Measurements from ENCODE around the gene TSPAN9. TPM values are rescaled to one million over a fixed set of nuclear protein-coding genes. Genes with fewer than 3 reads are reported as not detected.

Gene TSPAN9
- polyA plus RNA-seq, 3 donors, result 0.15 to 0.34 (median 0.25) TPM

GRCh38 chr12:3249081-3249800, 172.1 kb downstream of the TSPAN9 start:
- no peak overlapping the region for H3K27ac ChIP-seq (ENCODE audit: low read depth in 1 of 2, low read length in 2 of 2)
- peak overlapping the region in 1 of 2 donors; percentile 71 for H3K4me3 Mint-ChIP-seq

GRCh38 chr12:3250034-3250433, 172.9 kb downstream of the TSPAN9 start:
- Histone ChIP-seq H3K27me3 (ENCODE audit: control insufficient read depth in 2 of 2, insufficient read depth in 2 of 2, low read length in 2 of 2) (no peaks in the 10 kb centered on the region), H3K9me3 (replicated peaks in 1 of 2; ENCODE audit: control insufficient read depth in 1 of 2, insufficient read depth in 1 of 2, low read length in 2 of 2) (no peaks in the 10 kb centered on the region), H3K4me2 (replicated peaks; ENCODE audit: extremely low read depth, low read length, poor library complexity, severe bottlenecking) (no peak overlapping the region), H3K9ac (ENCODE audit: insufficient read depth, low read length, poor library complexity, severe bottlenecking) (no peak overlapping the region), H3K4me1 (ENCODE audit: control insufficient read depth in 1 of 2, insufficient read depth in 2 of 2, low read length in 2 of 2) (peaks cover 33 to 37% of the 10 kb centered on the region in 2 donors), H3K27ac (ENCODE audit: low read depth in 1 of 2, low read length in 2 of 2) (no peak overlapping the region), H4K20me1 (ENCODE audit: insufficient read depth, low read length) (no peaks in the 10 kb centered on the region), H3K4me3 (replicated peaks in 1 of 3; ENCODE audit: low read depth in 2 of 3, low read length in 3 of 3) (no peak overlapping the region), H2AFZ (ENCODE audit: insufficient read depth, low read depth, low read length, poor library complexity, severe bottlenecking) (no peak overlapping the region), H3K36me3 (replicated peaks in 1 of 2; ENCODE audit: control insufficient read depth in 1 of 2, insufficient read depth in 2 of 2, low read length in 2 of 2) (no peaks in the 10 kb centered on the region), H3K79me2 (ENCODE audit: insufficient read depth, low read length) (no peaks in the 10 kb centered on the region)
- no peak for TF ChIP-seq CTCF (IDR thresholded peaks at IDR 0.05)
- 82% methylated on average over 5 of the region's 6 CpGs for WGBS (ENCODE audit: insufficient coverage)
- Mint-ChIP-seq H3K27me3 (ENCODE audit: low read depth in 3 of 3) (peaks cover 1 to 10% (median 8%) of the 10 kb centered on the region in 3 donors), H3K4me1 (peaks cover 36% of the 10 kb centered on the region), H3K4me3 (no peak overlapping the region), H3K9me3 (peaks cover 0 to 8% (median 0%) of the 10 kb centered on the region in 7 donors), H3K27ac (peak overlapping the region in 2 of 7 donors; percentile 17 to 48), H3K36me3 (no peaks in the 10 kb centered on the region)
- intact Hi-C loops (cut with micrococcal nuclease), result no loop called here
- DNase-seq, result no peak

More at GRCh38 chr12:3249081-3249800, 172.1 kb downstream of the TSPAN9 start:
- H3K4me1 ChIP-seq (ENCODE audit: control insufficient read depth in 1 of 2, insufficient read depth in 2 of 2, low read length in 2 of 2), result peaks cover 33 to 37% of the 10 kb centered on the region in 2 donors
- H4K20me1 ChIP-seq (ENCODE audit: insufficient read depth, low read length), result no peaks in the 10 kb centered on the region
- no peaks in the 10 kb centered on the region for H3K27me3 ChIP-seq (ENCODE audit: control insufficient read depth in 2 of 2, insufficient read depth in 2 of 2, low read length in 2 of 2)
- intact Hi-C loops (cut with micrococcal nuclease), result no loop called here
- H3K9me3 ChIP-seq (replicated peaks in 1 of 2; ENCODE audit: control insufficient read depth in 1 of 2, insufficient read depth in 1 of 2, low read length in 2 of 2), result no peaks in the 10 kb centered on the region
- no peaks in the 10 kb centered on the region for H3K36me3 ChIP-seq (replicated peaks in 1 of 2; ENCODE audit: control insufficient read depth in 1 of 2, insufficient read depth in 2 of 2, low read length in 2 of 2)
- H3K9ac ChIP-seq (ENCODE audit: insufficient read depth, low read length, poor library complexity, severe bottlenecking), result peak overlapping the region; percentile 15
- H3K79me2 ChIP-seq (ENCODE audit: insufficient read depth, low read length), result no peaks in the 10 kb centered on the region
- H2AFZ ChIP-seq (ENCODE audit: insufficient read depth, low read depth, low read length, poor library complexity, severe bottlenecking), result peak overlapping the region; percentile 68
- peaks cover 0 to 8% (median 0%) of the 10 kb centered on the region in 7 donors for H3K9me3 Mint-ChIP-seq
- no peaks in the 10 kb centered on the region for H3K36me3 Mint-ChIP-seq
- DNase-seq, result no peak
- no peak overlapping the region for H3K4me3 ChIP-seq (replicated peaks in 1 of 3; ENCODE audit: low read depth in 2 of 3, low read length in 3 of 3)
- H3K4me2 ChIP-seq (replicated peaks; ENCODE audit: extremely low read depth, low read length, poor library complexity, severe bottlenecking), result peak overlapping the region; percentile 25
- peaks cover 1 to 10% (median 8%) of the 10 kb centered on the region in 3 donors for H3K27me3 Mint-ChIP-seq (ENCODE audit: low read depth in 3 of 3)
- H3K27ac Mint-ChIP-seq, result peak overlapping the region in 5 of 7 donors; percentile 5 to 60 (median 17)
- 47% methylated on average over 13 of the region's 16 CpGs for WGBS (ENCODE audit: insufficient coverage)
- H3K4me1 Mint-ChIP-seq, result peaks cover 36% of the 10 kb centered on the region
- no peak for TF ChIP-seq CTCF (IDR thresholded peaks at IDR 0.05)
